GDM1 (cell line): ENCODE data around the gene SPON1.
"Not testable (repeated sequence)": the region's sequence is repeated elsewhere in the genome, so short reads cannot be mapped to it uniquely, and the experiment has no call there.

Experiments
- DNase-seq: peaks from one replicate; lab custom pipeline; 2025; lab: John Stamatoyannopoulos, UW

SPON1 gene

GRCh38 chr11:13962562-13963168 lies at the start of gene SPON1:
Gene SPON1 (plus strand): TSS chr11:13962723. CDS start chr11:13962905, 182 bp downstream.
- DNase-seq: no peak

GRCh38 chr11:13917264-13917663 lies 45.3 kb upstream of the SPON1 start:
- no peak for DNase-seq

- DNase-seq: no peak
Measured at GRCh38 chr11:13917904-13918303, 44.6 kb upstream of the SPON1 start.

GRCh38 chr11:13920756-13921155 lies 41.8 kb upstream of the SPON1 start:
- no peak for DNase-seq

GRCh38 chr11:13921545-13921944 lies 41.0 kb upstream of the SPON1 start:
- no peak for DNase-seq

GRCh38 chr11:13923182-13923581 lies 39.3 kb upstream of the SPON1 start:
- no peak for DNase-seq

- DNase-seq: no peak
Measured at GRCh38 chr11:13923716-13924650, 38.5 kb upstream of the SPON1 start.

- DNase-seq: no peak
Measured at GRCh38 chr11:13924801-13925327, 37.7 kb upstream of the SPON1 start.

GRCh38 chr11:13926366-13926765 lies 36.2 kb upstream of the SPON1 start:
- DNase-seq: not testable (repeated sequence)

GRCh38 chr11:13926981-13927380 lies 35.5 kb upstream of the SPON1 start:
- no peak for DNase-seq

- DNase-seq: no peak
Measured at GRCh38 chr11:13927481-13927880, 35.0 kb upstream of the SPON1 start.

GRCh38 chr11:13928566-13929251 lies 33.8 kb upstream of the SPON1 start:
- no peak for DNase-seq

GRCh38 chr11:13929395-13929891 lies 33.1 kb upstream of the SPON1 start:
- no peak for DNase-seq

- no peak for DNase-seq
Measured at GRCh38 chr11:13931356-13931755, 31.2 kb upstream of the SPON1 start.

GRCh38 chr11:13937154-13937553 lies 25.4 kb upstream of the SPON1 start:
- not testable (repeated sequence) for DNase-seq

GRCh38 chr11:13938829-13939228 lies 23.7 kb upstream of the SPON1 start:
- DNase-seq: not testable (repeated sequence)

- DNase-seq: no peak
Measured at GRCh38 chr11:13939961-13940906, 22.3 kb upstream of the SPON1 start.

- DNase-seq: no peak
Measured at GRCh38 chr11:13940907-13941256, 21.6 kb upstream of the SPON1 start.

- DNase-seq: no peak
Measured at GRCh38 chr11:13941775-13942174, 20.7 kb upstream of the SPON1 start.

- DNase-seq: no peak
Measured at GRCh38 chr11:13942378-13942777, 20.1 kb upstream of the SPON1 start.

- DNase-seq: no peak
Measured at GRCh38 chr11:13942971-13943381, 19.5 kb upstream of the SPON1 start.
